ENCODE results near the gene COL3A1.

DNA sequence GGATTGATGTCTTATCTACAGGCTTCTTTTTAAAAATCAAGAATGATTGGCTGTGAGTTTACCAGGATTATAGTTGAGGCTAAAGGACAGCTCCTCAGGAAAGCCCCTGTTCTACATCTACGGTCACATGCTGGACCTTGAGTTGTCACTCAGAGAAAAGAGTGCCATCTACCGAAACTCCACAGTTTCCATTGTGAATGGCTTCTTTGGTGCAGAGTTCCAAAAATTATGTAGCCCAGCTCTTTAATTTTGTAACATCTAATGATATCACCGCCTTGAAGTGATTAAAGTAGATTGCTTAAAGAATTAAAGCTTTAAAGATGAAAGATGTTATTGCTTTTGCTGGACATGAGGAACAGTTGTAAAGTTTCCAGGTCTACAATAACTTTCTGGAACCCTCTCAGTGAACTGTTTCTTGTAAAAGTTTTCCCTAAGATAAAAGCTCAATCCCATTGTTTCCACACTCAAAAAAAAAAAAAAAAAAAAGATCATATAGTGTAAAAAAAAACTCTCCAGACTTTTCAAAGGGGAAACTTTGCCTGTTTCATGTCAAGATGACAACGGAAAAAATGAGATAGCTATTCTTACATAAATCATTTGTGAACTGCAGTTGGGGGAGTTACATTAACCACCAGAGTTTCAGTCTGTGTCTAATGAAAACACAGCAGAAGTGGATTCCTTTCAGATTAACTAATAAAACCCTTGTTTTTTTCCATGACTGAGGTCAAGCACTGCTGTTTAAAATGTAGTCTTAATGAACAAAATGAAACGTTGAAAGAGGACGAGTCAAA is 4.3 kb downstream of the COL3A1 start:
- TF ChIP-seq, protein P1, sequence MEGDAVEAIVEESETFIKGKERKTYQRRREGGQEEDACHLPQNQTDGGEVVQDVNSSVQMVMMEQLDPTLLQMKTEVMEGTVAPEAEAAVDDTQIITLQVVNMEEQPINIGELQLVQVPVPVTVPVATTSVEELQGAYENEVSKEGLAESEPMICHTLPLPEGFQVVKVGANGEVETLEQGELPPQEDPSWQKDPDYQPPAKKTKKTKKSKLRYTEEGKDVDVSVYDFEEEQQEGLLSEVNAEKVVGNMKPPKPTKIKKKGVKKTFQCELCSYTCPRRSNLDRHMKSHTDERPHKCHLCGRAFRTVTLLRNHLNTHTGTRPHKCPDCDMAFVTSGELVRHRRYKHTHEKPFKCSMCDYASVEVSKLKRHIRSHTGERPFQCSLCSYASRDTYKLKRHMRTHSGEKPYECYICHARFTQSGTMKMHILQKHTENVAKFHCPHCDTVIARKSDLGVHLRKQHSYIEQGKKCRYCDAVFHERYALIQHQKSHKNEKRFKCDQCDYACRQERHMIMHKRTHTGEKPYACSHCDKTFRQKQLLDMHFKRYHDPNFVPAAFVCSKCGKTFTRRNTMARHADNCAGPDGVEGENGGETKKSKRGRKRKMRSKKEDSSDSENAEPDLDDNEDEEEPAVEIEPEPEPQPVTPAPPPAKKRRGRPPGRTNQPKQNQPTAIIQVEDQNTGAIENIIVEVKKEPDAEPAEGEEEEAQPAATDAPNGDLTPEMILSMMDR (IDR thresholded peaks at IDR 0.05; ENCODE audit: insufficient read depth, low read length): no peak
- TF ChIP-seq POLR2AphosphoS5 (IDR thresholded peaks at IDR 0.05; ENCODE audit: low read depth) (no peak), GABPA (IDR thresholded peaks at IDR 0.05; ENCODE audit: low read depth) (no peak)

Measured in HL-60 (cell line).